GM12878 (cell line): ENCODE data around the gene STPG1. TPM values are rescaled to one million over a fixed set of nuclear protein-coding genes. Genes with fewer than 3 reads are reported as not detected.

ENCODE experiments used
- ATAC-seq: fragments of 200-7000 bp; cut with Tn5 transposase; 3 replicates; pipeline ENCODE4 v1.9.1; 2020; ENCODE audit warnings: mild to moderate bottlenecking, moderate library complexity
- BruUV-seq: library from RNA; stranded (reverse); fragments of 400-500 nt; replicated peaks from 2 replicates; lab custom pipeline; 2021; lab: Mats Ljungman, UMichigan
- CTCF ChIA-PET: fragments of 300-600 bp; sonication (Branson Sonifier 250); formaldehyde crosslinking; extraction: SDS; loops from one replicate; lab custom pipeline; 2021; ENCODE audit warnings: inconsistent platforms; lab: Yijun Ruan, JAX
- POLR2A ChIA-PET: fragments of 350-600 bp; formaldehyde crosslinking; extraction: SDS; loops from one replicate; lab custom pipeline; 2021; ENCODE audit warnings: inconsistent platforms; lab: Charles Lee
- RAD21 ChIA-PET: fragments of 300-600 bp; sonication (Branson Sonifier 250); formaldehyde crosslinking; loops from one replicate; lab custom pipeline; 2023; ENCODE audit warnings: antibody characterized with exemption; ENCODE audit not compliant: unreplicated experiment; lab: Charles Lee
- SMC1A ChIA-PET: fragments of 300-600 bp; sonication (Branson Sonifier 250); formaldehyde crosslinking; loops from one replicate; lab custom pipeline; 2023; ENCODE audit not compliant: unreplicated experiment, uncharacterized antibody; lab: Charles Lee
- DNase-seq: peaks from one replicate; pipeline ENCODE4 v3.0.0-alpha.2; 2011; ENCODE audit warnings: low read depth, low spot score
- FAIRE-seq: peaks from 3 replicates; lab custom pipeline; 2011; peaks lifted over from hg19 to GRCh38; lab: Jason Lieb, UNC
- H2AFZ ChIP-seq: 2 replicates; pipeline ENCODE4 v1.6.0; 2011; ENCODE audit warnings: low read depth, low read length, control low read depth; ENCODE audit not compliant: control insufficient read depth
- H3K27ac ChIP-seq: 2 replicates; pipeline ENCODE4 v1.5.1; 2011; ENCODE audit warnings: control low read depth; ENCODE audit not compliant: control insufficient read depth, insufficient read depth
- H3K27me3 ChIP-seq, 2 experiments: replicated peaks in 1 of 2; 2 replicates each; pipeline versions ENCODE4 v1.6.0 to v1.6.1; 2011; ENCODE audit warnings: low read length in 1 of 2; ENCODE audit not compliant: control insufficient read depth in 2 of 2, insufficient read depth in 2 of 2
- H3K36me3 ChIP-seq, 2 experiments: 2 replicates each; pipeline ENCODE4 v1.5.1; 2011; ENCODE audit warnings: low read length in 1 of 2; ENCODE audit not compliant: control insufficient read depth in 2 of 2, insufficient read depth in 2 of 2
- H3K4me1 ChIP-seq: 2 replicates; pipeline ENCODE4 v1.6.1; 2011; ENCODE audit warnings: mild to moderate bottlenecking, low read length, moderate library complexity, mixed read lengths; ENCODE audit not compliant: control insufficient read depth, insufficient read depth
- H3K4me2 ChIP-seq: 2 replicates; pipeline ENCODE4 v1.6.0; 2011; ENCODE audit warnings: control low read depth; ENCODE audit not compliant: control insufficient read depth, insufficient read depth
- H3K4me3 ChIP-seq: fragments of 200-600 bp; sonication (generic); 2 replicates; pipeline ENCODE4 v1.5.1; 2016
- H3K79me2 ChIP-seq: 2 replicates; pipeline ENCODE4 v1.6.0; 2011; ENCODE audit warnings: low read length; ENCODE audit not compliant: control insufficient read depth, insufficient read depth
- H3K9ac ChIP-seq: 2 replicates; pipeline ENCODE4 v1.8.0; 2011; ENCODE audit warnings: low read length, control low read depth, mixed read lengths; ENCODE audit not compliant: control insufficient read depth, insufficient read depth
- H3K9me3 ChIP-seq: replicated peaks from 3 replicates; pipeline ENCODE4 v1.5.1; 2011; ENCODE audit warnings: mild to moderate bottlenecking, low read length; ENCODE audit not compliant: control insufficient read depth, insufficient read depth
- H4K20me1 ChIP-seq: 2 replicates; pipeline ENCODE4 v1.6.0; 2011; ENCODE audit not compliant: control insufficient read depth, insufficient read depth
- CEBPB ChIP-seq, 2 experiments: fragments of 150-350 bp in 1 of 2; IDR thresholded peaks; 2 replicates each; pipeline ENCODE4 v1.6.1; 2012 to 2014; ENCODE audit warnings: low read depth in 2 of 2, low read length in 2 of 2, borderline replicate concordance in 1 of 2, inconsistent platforms in 1 of 2
- ESRRA ChIP-seq: IDR thresholded peaks from 2 replicates; pipeline ENCODE4 v1.6.1; 2012; ENCODE audit warnings: mild to moderate bottlenecking, low read length, improper control_type of control experiment
- ETV6 ChIP-seq, 2 experiments: fragments of 450-650 bp in 1 of 2; IDR thresholded peaks in 1 of 2; conservative IDR thresholded peaks in 1 of 2; 2 replicates each; pipeline ENCODE4 v1.6.1; 2014; ENCODE audit warnings: antibody characterized with exemption in 1 of 2, borderline replicate concordance in 1 of 2, low read depth in 1 of 2, mild to moderate bottlenecking in 1 of 2, moderate library complexity in 1 of 2
- GATAD2B ChIP-seq: fragments of 450-650 bp; conservative IDR thresholded peaks from 2 replicates; pipeline ENCODE4 v1.6.1; 2017; ENCODE audit warnings: low read depth, mild to moderate bottlenecking, moderate library complexity
- IKZF2 ChIP-seq, 2 experiments: fragments of 450-650 bp; IDR thresholded peaks; 2 replicates each; pipeline ENCODE4 v1.6.1; 2017; ENCODE audit warnings: mild to moderate bottlenecking in 2 of 2, moderate library complexity in 2 of 2
- KDM1A ChIP-seq: fragments of 200-600 bp; sonication (generic); IDR thresholded peaks from 2 replicates; pipeline ENCODE4 v1.6.1; 2016; ENCODE audit warnings: borderline replicate concordance
- POLR2AphosphoS5 ChIP-seq: IDR thresholded peaks from 2 replicates; pipeline ENCODE4 v1.6.1; 2011; ENCODE audit warnings: mild to moderate bottlenecking, low read length, inconsistent platforms
- SIX5 ChIP-seq: IDR thresholded peaks from 2 replicates; pipeline ENCODE4 v1.6.1; 2011; ENCODE audit warnings: mild to moderate bottlenecking, low read depth, low read length, moderate library complexity; ENCODE audit not compliant: severe bottlenecking
- SMAD5 ChIP-seq: IDR thresholded peaks from 2 replicates; pipeline ENCODE4 v1.6.1; 2016; ENCODE audit warnings: antibody characterized with exemption, low read depth
- SMARCA5 ChIP-seq: fragments of 450-650 bp; IDR thresholded peaks from 2 replicates; pipeline ENCODE4 v1.6.1; 2017; ENCODE audit warnings: mild to moderate bottlenecking
- SREBF1 ChIP-seq: IDR thresholded peaks from 2 replicates; pipeline ENCODE4 v1.6.1; 2012; ENCODE audit warnings: mild to moderate bottlenecking, low read length
- TAF1 ChIP-seq: IDR thresholded peaks from 2 replicates; pipeline ENCODE4 v1.6.1; 2011; ENCODE audit warnings: mild to moderate bottlenecking, low read depth, low read length, borderline replicate concordance
- ZBED1 ChIP-seq: IDR thresholded peaks from 2 replicates; pipeline ENCODE4 v1.6.1; 2016; ENCODE audit warnings: borderline replicate concordance
- ZNF217 ChIP-seq: fragments of 450-650 bp; IDR thresholded peaks from 2 replicates; pipeline ENCODE4 v1.6.1; 2017; ENCODE audit warnings: antibody characterized with exemption, mild to moderate bottlenecking
- WGBS: methylation state at CpG from one replicate; pipeline ENCODE4 v1.1.6; 2016; ENCODE audit warnings: low lambda C conversion rate; ENCODE audit not compliant: insufficient replicate concordance, insufficient coverage; ENCODE audit errors: missing lambda C conversion rate; 5-methylcytosine and 5-hydroxymethylcytosine counted together
- in situ Hi-C: fragments of 300-500 bp; cut with MboI; formaldehyde crosslinking; loops from 9 replicates; pipeline ENCODE4 v1.14.3; 2018; ENCODE audit warnings: mixed read lengths
- intact Hi-C: fragments of 100-400 bp; cut with micrococcal nuclease; formaldehyde crosslinking; loops from one replicate; pipeline ENCODE4 v1.14.2; 2022; ENCODE audit not compliant: unreplicated experiment
- polyA plus RNA-seq, 11 experiments: library from polyadenylated mRNA; depleted of rRNA in 4 of 11; unstranded in 6 of 11; stranded (reverse) in 5 of 11; fragments of >200 nt; fragmentation: Nextera tagmentation in 4 of 11; fragmentation: Illumina TruSeq in 1 of 11; extraction: Ambion mirVana in 4 of 11; extraction: Trizol in 1 of 11; gene quantifications; 1 replicate in 1 of 11; 2 replicates in 10 of 11; pipeline versions ENCODE4 v1.2.1 to v1.2.3, GENCODE V29; 2011 to 2016; ENCODE audit warnings: inconsistent platforms in 2 of 11, missing spikeins in 2 of 11, low read depth in 1 of 11
- total RNA-seq, 4 experiments: library from RNA; depleted of rRNA in 3 of 4; stranded (reverse); fragments of >200 nt in 3 of 4; fragmentation: Illumina TruSeq in 1 of 4; extraction: Trizol in 1 of 4; gene quantifications; 2 replicates each; pipeline versions ENCODE4 v1.2.1 to v1.2.3, GENCODE V29; 2013 to 2021
- TF ChIP-seq, protein P1 (sequence below), 3 experiments: IDR thresholded peaks in 2 of 3; conservative IDR thresholded peaks in 1 of 3; 2 replicates each; pipeline ENCODE4 v1.5.1; 2011; ENCODE audit warnings: low read depth in 3 of 3, low read length in 3 of 3, mild to moderate bottlenecking in 3 of 3, control low read depth in 2 of 3, moderate library complexity in 2 of 3, inconsistent platforms in 1 of 3, mixed read lengths in 1 of 3; ENCODE audit not compliant: control insufficient read depth in 2 of 3, insufficient read depth in 1 of 3; ENCODE audit errors: extremely low read depth in 1 of 3
- TF ChIP-seq, protein P2 (sequence below): IDR thresholded peaks from 2 replicates; pipeline ENCODE4 v1.6.1; 2012; ENCODE audit warnings: low read depth, low read length, improper control_type of control experiment

STPG1 gene
- total and polyA plus RNA-seq, 10 of the 15 experiments (the other 5 are each of a cell fraction or from before 2014, with no cell fraction given): 0.22 to 2.6 (median 0.73) TPM

DNA sequence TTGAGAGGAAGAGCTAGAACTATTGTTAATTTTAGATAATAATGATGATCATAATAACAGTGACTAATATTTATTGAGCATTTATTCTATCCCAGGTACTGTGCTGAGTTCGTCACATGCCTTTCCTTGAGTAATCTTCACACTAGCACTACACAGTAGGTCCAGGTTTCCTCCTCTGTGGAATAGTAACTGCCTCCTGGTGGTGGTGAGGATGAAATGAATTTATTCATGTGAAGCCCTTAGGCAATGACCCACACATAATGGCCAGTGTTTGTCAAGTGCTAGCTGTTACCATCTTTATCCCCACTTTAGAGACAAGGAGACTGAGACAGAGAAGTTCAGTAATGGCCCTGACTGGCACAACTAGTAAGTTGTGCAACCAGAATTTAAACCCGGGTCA lies 7.9 kb upstream of the STPG1 start:
- no peak overlapping the region for H3K27ac ChIP-seq
- peaks cover 0 to 5% of the 10 kb centered on the region in 2 experiments; a peak in 2 of 4 replicates for H3K36me3 ChIP-seq
- DNase-seq (no peak), ATAC-seq (no peak), FAIRE-seq (no peak)
- no peak overlapping the region for H3K9ac ChIP-seq
- no peaks in the 10 kb centered on the region for H3K79me2 ChIP-seq
- in situ Hi-C loops: no loop called here
- CTCF ChIA-PET: interaction anchor here (1.3 kb wide), 1 partner anchor 12 kb away, joined by 3 read pairs; no protein-coding TSS in a partner anchor
- SMC1A ChIA-PET: interaction anchor here (0.7 kb wide), 1 partner anchor 22 kb away, joined by 3 read pairs; no protein-coding TSS in a partner anchor
- TF ChIP-seq, protein P1, sequence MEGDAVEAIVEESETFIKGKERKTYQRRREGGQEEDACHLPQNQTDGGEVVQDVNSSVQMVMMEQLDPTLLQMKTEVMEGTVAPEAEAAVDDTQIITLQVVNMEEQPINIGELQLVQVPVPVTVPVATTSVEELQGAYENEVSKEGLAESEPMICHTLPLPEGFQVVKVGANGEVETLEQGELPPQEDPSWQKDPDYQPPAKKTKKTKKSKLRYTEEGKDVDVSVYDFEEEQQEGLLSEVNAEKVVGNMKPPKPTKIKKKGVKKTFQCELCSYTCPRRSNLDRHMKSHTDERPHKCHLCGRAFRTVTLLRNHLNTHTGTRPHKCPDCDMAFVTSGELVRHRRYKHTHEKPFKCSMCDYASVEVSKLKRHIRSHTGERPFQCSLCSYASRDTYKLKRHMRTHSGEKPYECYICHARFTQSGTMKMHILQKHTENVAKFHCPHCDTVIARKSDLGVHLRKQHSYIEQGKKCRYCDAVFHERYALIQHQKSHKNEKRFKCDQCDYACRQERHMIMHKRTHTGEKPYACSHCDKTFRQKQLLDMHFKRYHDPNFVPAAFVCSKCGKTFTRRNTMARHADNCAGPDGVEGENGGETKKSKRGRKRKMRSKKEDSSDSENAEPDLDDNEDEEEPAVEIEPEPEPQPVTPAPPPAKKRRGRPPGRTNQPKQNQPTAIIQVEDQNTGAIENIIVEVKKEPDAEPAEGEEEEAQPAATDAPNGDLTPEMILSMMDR (IDR thresholded peaks at IDR 0.05 in 2 of 3, conservative IDR thresholded peaks at IDR 0.05 in 1 of 3; ENCODE audit: control insufficient read depth in 2 of 3, extremely low read depth in 1 of 3, insufficient read depth in 1 of 3, low read depth in 3 of 3, low read length in 3 of 3): 0 out of 6 replicates have a peak, but pooled peaks of 1 of the 3 experiments have one; percentile 16
- no peak for TF ChIP-seq POLR2AphosphoS5
- no peaks in the 10 kb centered on the region; the same call in 1 of the 2 replicates for H4K20me1 ChIP-seq
- no peak overlapping the region for H3K4me2 ChIP-seq
- RAD21 ChIA-PET: no interaction called here
- H2AFZ ChIP-seq: no peak overlapping the region
- BruUV-seq: no TSS peak
- intact Hi-C loops: no loop called here
- peaks cover 9% of the 10 kb centered on the region for H3K4me1 ChIP-seq
- H3K4me3 ChIP-seq: no peak overlapping the region
- 88% methylated on average over 2 of the region's 2 CpGs for WGBS
- POLR2A ChIA-PET: no interaction called here
- H3K9me3 ChIP-seq: no peaks in the 10 kb centered on the region
- no peaks in the 10 kb centered on the region for H3K27me3 ChIP-seq

DNA sequence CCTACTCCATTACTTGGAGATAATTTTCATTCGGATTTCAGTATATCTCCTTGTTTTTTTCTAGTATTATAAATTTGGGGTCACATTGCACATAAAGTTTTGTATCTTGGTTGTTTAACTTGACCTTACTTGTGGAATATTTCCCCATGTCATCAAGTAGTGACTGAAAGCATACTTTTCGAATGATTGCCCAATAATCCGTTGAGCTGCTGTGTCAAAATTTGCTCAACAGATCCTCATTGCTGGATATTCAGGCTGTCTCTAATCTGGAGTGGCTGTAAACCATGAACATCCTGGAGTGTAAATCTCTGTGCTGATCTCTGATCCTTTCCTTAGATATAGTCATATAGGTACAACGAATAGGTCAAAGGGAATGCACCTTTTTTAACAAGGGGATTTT lies 7.0 kb upstream of the STPG1 start:
- CTCF ChIA-PET: interaction anchor here (1.3 kb wide), 1 partner anchor 11 kb away, joined by 3 read pairs; no protein-coding TSS in a partner anchor
- H3K4me1 ChIP-seq: peaks cover 9% of the 10 kb centered on the region
- no peak for TF ChIP-seq ZBED1
- no peak for TF ChIP-seq SIX5
- no peak for TF ChIP-seq ZNF217
- no peak for TF ChIP-seq CEBPB (IDR thresholded peaks at IDR 0.05; ENCODE audit: borderline replicate concordance in 1 of 2, low read depth in 2 of 2, low read length in 2 of 2)
- no peak for TF ChIP-seq IKZF2 (IDR thresholded peaks at IDR 0.05)
- TF ChIP-seq TAF1: no peak
- no peak for TF ChIP-seq GATAD2B
- TF ChIP-seq ETV6 (conservative IDR thresholded peaks at IDR 0.05 in 1 of 2, IDR thresholded peaks at IDR 0.05 in 1 of 2; ENCODE audit: borderline replicate concordance in 1 of 2, low read depth in 1 of 2): no peak
- TF ChIP-seq SREBF1: no peak
- TF ChIP-seq SMAD5: no peak
- no peak for TF ChIP-seq SMARCA5
- TF ChIP-seq KDM1A: no peak
- TF ChIP-seq, protein P2, sequence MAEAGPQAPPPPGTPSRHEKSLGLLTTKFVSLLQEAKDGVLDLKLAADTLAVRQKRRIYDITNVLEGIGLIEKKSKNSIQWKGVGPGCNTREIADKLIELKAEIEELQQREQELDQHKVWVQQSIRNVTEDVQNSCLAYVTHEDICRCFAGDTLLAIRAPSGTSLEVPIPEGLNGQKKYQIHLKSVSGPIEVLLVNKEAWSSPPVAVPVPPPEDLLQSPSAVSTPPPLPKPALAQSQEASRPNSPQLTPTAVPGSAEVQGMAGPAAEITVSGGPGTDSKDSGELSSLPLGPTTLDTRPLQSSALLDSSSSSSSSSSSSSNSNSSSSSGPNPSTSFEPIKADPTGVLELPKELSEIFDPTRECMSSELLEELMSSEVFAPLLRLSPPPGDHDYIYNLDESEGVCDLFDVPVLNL: no peak
- TF ChIP-seq ESRRA: no peak

More for the DNA sequence above, 7.0 kb upstream of the STPG1 start:
- peaks cover 0 to 5% of the 10 kb centered on the region in 2 experiments; a peak in 2 of 4 replicates for H3K36me3 ChIP-seq
- 53% methylated on average over 4 of the region's 4 CpGs for WGBS
- H3K4me2 ChIP-seq: no peak overlapping the region
- ChIA-PET RAD21 (no interaction called here), POLR2A (no interaction called here), SMC1A (no interaction called here)
- H3K27ac ChIP-seq: no peak overlapping the region
- no peak overlapping the region for H3K9ac ChIP-seq
- no peaks in the 10 kb centered on the region; the same call in 1 of the 2 replicates for H4K20me1 ChIP-seq
- no TSS peak for BruUV-seq
- no peaks in the 10 kb centered on the region for H3K27me3 ChIP-seq
- ATAC-seq: no peak
- H3K4me3 ChIP-seq: no peak overlapping the region
- in situ Hi-C loops (no loop called here), intact Hi-C loops (no loop called here)
- no peaks in the 10 kb centered on the region for H3K9me3 ChIP-seq
- no peak for DNase-seq
- no peak for FAIRE-seq
- H2AFZ ChIP-seq: no peak overlapping the region
- no peaks in the 10 kb centered on the region for H3K79me2 ChIP-seq
